Stimulated activated CD8-positive, alpha-beta memory T cell treated with anti-CD3 and anti-CD28 coated beads, Interleukin-15, amount 100 ng/mL, for 1 hour (primary cell): ENCODE measurements around the gene ADGRG1.

ENCODE experiments used
- DNase-seq: peaks from one replicate; pipeline ENCODE4 v3.0.0-alpha.2; 2020; ENCODE audit warnings: low read depth

The ADGRG1 gene

DNA sequence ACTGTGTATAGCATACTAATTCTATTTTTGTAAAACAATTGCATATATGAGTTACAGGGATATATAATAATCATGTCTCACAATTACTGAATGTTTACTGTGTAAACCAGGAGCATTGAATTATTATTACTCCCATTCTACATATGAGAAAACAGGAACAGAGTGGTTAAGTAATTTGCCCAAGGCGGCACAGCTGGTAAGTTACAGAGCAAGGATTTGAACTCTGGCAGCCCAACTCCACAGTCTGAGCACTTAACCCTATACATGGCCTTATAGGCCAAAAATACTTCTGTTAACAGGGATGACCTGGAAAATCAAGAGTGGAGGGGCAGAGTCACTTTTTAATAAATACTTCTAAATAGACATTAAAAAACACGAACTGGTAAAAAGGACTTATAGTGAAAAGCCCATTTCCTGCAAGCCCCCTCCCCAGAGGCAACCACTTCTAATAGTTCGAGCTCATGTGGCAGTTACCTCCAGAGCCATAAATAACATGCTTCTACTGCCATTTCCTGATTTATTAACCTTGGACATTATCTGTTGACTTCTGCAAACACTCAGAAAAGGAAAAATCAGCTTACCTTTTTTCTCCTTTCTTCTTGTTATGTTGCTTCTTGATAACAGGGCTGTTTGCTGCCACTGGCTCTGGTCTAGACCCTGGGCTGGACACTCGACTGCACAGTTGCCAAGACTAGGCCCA, 22.1 kb upstream of the ADGRG1 start:
- no peak for DNase-seq

DNA sequence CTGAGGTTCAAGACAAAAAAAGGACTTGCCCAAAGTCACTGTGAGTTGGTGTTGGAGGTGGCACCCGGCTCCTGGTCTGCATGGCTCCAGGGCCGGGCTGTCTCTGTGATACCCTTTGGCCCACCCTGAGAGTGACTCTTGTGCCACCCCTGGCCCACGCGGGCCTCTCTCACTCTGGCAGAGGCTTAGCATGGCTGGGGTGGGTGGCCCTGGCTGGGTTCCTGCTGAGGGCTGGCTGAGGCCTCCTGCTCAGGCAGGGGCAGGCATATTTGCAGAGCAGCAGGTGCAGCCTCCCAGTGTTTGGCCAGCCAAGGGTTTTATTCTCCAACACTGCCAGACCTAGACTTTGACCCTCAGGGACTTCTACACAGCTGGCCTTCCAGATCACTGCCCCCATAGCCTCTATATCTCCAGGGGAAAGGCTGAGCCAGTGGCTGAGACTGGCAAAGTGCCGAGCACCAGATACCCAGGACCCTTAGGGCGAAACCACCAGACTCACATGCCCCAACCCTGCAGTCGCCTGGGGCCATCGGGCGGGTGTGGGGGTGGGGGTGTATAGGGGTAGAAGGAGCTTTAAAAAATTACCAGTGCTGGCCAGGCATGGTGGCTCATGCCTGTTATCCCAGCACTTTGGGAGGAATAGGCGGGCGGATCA, 21.5 kb upstream of the ADGRG1 start:
- no peak for DNase-seq

DNA sequence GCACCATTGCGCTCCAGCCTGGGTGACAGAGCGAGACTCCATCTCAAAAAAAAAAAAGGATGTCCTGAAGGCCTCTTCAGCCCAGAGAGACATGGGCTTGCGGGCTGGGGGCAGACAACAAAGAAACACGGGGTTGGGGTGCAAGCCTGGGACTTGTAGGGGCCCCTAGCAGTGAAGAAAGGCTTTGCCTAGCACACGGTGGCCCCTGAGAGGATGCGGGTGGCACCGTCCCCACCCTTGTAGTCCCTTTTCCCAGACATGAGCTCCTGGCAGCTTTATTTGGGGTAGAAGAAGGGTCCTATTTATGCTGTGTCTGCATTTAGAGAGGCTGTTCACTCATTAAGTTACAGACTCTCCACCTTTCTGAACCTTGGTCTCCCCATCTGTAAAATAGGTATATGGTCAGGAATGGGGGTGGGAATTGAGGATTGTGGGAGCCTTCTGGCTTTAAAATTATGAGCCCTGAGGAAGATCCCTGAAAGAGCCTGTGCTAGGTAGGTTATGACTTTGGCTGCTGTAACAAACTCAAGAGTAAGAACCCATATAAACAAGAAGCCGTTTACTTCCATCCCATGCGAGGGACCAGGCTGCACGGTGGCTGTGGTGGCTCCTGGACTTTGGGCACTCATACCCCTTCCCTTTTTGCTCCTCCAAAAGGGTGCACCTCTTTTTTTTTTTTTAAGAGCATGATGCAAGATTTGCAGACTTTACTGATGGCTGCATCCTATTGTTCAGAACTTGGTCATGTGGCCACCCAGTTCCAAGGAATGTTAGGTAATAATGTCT, 20.6 kb upstream of the ADGRG1 start:
- no peak for DNase-seq

DNA sequence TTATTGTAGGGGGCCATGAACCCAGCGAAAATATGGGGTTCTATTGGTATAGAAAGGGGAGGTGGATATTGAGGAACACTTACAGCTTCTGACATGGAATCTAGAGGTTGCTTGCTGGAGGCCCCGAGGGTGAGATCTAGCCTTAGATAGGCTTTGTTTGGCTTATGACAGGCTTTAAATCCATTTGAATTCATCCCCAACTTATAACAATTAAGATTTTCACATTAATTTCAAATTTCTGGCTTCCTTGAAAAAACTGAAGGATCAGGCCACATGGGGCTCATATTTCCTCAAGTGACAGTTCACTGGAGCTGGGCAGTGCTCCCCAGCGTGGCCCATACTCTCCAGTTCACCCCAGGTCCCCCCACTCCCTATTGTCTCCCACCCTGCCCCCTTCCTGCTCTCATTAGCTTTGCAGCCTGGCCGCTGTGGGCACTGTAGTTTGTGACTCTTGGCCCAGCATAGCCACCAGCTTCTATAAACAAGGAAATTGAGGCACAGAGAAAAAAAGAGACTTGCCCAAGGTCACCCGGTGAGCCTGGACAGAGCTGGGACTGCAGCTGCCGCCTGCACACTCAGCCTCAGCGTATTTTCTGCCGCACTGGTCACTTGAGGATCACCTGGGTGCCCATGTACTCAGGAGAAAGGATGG, 19.8 kb upstream of the ADGRG1 start:
- no peak for DNase-seq

DNA sequence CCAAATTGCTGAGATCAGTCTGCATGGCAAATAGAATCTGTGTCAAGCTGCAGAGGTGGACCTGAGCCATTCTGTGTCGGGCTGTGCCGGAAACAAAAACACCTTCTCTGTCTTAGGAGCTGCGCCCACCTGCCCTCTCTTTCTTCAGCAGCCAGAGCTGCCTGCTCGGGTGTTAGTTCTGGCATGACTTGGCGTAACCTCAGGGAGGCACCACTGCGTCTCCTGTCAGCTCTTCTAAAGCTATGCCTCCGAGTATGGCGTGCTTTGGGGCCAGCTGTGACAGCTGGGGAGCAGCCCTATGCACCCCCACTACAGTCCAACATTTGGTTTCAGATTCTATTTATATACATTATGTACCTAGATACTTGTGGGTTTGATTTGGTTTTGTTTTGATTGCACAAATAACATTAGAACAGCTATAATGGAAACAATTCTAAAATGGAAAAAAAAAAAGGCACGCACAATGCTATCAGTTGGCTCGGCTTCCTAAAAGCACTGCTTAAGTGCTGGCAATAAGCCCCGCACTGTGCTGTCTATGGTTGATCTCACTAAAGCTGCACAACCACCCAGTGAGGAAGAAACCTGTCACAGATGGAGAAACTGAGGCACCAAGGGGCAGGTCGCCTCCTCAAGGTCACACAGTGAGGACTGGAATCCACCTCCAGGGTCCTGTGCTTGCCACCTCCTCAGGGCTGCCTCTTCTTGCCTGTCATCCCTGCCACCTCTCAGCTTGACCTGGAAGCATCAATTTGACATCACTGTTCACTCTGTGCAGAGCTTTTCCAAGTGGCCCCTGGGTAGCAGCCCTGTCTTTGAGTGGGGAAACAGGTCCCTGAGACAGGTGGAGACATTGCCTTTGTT, 18.7 kb upstream of the ADGRG1 start:
- no peak for DNase-seq

DNA sequence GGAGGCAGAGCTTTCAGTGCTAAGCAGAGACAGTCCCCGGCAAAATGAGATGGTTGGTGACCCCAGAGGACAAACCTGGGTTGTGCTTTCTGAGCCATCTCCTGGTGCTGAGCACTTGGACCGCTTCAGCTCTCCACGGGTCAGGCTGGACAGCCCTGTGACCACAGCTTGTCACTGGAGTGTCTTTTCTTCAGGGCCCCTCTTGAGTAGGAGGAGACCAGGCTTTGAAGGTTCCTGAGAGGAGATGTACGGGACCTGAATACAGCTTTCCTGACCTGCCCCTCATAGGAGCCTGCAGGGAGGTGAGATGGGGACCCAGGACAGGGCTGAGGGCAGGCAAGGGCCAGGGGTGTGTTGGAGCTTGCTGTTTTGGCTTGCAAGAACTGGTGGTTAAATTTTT, 17.8 kb upstream of the ADGRG1 start:
- no peak for DNase-seq

DNA sequence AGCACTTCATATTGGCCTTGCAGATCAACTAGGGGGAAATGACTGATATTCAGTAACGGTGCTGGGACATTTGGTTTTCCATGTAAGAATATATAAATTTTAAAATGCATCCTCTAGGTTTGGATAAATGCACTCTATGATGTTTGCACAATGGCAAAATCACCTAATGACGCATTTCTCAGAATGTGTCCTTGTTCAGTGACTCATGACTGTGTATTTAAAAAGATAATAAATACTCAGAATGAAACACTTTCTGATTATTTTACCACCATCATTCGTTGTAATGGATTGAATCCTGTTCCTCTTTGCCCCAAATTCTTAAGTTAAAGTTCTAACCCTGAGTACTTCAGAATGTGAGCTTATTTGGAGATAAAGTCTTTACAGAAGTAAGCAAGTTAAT, 17.2 kb upstream of the ADGRG1 start:
- DNase-seq = no peak

DNA sequence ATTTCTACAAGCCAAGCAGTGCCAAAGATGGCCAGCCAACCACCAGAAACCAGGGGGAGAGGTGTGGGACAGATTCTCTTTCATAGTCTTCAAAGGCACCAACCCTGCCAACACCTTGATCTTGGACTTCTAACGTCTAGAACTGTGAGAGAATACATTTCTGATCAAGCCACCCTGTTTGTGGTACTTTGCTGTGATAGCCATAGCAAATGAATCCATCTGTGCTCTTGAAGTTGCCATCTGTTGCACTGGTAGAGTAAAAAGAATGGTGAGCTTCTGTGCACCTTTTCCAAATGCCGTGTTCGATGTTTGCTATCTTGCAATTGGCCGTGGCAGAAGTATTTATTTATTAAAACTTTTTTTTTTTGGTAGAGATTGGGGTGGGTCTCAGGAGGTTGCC, 16.7 kb upstream of the ADGRG1 start:
- DNase-seq = no peak

DNA sequence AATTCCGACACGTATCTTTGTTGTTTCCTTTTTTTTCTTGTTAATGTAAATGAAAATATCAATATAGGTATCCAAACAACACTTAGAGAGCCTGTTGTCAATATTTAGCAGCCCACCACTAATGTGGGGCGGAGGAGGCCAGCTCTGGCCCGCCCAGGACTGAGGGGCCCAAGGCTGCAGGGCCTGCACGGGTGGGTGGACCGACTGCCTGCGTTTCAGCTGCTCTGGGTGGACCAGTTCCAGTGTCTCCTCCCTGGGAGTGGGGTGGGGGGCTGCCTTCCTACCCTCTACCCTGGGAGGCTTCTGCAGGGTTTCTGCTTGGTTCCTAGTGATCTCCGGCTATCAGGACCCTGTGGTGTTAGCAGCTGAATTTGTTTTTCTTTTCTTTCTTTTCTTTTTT, 15.9 kb upstream of the ADGRG1 start:
- DNase-seq = no peak

DNA sequence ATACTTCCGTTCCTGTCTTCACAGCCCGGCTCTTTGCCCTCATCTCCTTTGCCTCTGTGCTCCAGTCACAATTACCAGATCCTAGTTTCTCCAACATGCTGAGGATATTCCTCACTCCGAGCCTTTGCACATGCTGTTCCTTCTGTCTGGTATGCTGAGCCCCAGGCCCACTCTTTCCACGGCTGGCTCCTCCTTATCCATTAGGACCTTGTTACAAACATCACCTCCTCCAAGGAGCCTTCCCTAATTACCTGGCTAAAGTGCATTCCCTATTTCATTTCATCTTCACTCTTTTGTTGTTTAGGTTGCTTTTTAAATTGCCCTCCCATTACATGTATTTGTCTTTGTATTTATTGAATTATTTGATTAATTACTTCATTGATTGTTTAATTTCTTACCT, 14.9 kb upstream of the ADGRG1 start:
- no peak for DNase-seq

DNA sequence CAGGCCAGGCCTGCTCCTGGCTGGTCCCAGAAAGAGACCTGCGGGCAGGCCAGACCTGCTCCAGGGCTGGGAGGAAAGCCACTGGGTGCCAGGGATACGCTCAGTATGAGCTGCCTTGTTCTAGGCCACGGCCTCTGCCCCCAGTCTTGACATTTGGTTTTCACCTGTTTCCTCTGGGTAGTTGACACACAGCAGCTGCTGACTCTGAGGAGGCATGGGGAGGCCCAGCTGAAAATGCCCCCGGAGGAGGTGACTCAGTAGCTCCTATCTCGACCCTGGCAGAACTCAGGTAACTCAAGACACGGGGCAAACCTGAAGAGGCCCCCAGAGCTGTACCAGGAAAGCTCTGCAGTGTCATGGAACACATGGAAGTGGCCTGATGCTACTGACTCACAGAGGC, 13.9 kb upstream of the ADGRG1 start:
- DNase-seq = no peak

DNA sequence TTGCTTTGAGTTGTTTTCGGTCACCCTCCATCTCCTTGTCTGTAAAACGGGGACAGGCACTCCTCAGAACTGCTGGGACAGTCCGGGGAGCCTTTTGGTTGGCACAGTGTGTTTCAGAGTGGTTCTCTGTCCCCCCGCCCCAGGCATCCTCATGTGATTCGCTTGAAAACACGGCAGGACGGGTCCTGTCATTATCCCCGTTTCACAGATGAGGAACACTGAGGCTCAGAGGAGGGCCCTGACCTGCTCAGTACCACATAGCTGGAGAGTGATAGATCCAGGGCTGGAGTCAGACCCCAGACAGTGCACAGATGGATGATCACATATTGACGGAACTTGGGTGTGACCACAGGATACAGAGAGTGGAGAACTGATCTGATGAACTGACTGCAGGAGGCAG, 13.5 kb upstream of the ADGRG1 start:
- no peak for DNase-seq

DNA sequence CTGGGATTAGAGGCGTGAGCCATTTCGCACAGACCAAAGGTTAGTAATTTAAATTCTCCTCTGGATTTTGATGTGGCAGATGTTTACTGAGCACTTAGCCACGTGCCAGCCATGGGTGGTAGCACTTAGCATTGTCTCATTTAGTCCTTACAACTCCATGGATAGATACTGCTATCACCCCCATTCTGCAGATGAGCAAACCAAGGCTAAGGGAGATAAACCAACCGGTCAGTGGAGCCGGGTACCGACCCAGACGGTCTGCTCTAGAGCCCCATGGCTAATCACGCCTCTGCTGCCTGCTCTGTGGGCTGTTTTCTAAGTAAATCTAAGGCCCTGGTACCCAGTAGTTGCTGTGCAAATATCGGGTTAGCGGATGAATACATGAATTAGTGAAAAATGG, 12.6 kb upstream of the ADGRG1 start:
- DNase-seq = no peak

DNA sequence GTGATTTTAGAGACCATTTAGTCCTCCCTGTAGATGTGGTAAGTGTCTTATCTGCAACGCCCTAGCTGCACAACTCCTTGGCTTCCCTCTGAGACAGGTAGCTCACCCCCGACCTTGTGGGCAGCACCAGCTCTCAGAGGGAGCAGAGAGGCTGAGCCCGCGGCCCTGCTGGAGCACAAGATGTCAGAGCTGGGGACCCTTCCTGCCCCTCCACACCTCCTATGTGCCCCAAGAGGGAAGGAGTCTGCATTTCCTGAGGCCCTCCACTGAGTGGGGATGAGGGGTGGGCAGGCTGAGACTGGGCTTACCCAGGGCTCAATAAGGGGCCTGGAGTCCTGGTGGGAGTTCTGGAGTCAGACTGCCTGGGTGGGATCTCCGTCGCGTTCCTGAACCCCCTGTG, 12.2 kb upstream of the ADGRG1 start:
- DNase-seq = no peak

DNA sequence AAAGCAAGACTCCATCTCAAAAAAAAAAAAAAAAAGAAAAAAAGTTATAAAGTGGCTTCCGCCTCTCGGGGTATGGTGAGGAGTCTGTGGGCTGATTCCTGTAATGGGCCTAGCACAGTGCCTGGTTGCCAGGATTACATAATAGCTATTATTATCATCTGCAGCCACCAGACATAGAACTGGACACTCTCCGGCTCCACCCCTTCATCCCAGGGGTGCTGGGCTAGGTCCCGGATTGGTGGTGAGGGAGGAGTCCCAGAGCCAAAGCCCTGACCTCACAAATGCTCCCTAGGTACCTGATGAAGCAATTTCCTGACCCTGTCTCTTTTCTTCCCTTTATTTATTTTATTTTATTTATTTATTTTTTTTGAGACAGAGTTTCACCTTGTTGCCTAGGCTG, 11.6 kb upstream of the ADGRG1 start:
- DNase-seq = no peak

DNA sequence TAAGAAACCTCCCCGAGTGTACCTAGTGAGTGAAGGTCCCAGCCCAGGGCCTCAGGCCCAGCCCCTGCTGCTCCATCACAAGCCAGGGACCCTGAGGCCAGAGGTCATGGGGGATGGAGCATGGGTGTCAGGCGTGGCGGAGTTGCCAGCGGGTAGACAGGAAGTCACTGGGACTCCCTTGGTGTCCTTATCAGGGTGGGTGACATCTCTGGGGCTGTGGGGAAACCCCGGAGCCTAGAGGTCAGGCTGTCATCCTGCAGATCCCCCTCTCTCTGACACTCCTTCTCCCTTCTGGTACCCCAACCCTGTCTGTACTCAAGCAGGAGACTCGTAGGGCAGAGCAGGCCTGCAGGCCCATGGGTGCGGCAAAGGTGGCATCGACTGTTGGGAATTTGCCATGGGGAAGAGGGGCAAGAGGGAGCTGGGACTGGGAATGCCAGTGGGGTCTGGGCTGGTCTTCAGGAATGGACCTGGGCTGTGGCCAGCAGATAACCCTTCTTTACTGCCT, 10.8 kb upstream of the ADGRG1 start:
- no peak for DNase-seq

DNA sequence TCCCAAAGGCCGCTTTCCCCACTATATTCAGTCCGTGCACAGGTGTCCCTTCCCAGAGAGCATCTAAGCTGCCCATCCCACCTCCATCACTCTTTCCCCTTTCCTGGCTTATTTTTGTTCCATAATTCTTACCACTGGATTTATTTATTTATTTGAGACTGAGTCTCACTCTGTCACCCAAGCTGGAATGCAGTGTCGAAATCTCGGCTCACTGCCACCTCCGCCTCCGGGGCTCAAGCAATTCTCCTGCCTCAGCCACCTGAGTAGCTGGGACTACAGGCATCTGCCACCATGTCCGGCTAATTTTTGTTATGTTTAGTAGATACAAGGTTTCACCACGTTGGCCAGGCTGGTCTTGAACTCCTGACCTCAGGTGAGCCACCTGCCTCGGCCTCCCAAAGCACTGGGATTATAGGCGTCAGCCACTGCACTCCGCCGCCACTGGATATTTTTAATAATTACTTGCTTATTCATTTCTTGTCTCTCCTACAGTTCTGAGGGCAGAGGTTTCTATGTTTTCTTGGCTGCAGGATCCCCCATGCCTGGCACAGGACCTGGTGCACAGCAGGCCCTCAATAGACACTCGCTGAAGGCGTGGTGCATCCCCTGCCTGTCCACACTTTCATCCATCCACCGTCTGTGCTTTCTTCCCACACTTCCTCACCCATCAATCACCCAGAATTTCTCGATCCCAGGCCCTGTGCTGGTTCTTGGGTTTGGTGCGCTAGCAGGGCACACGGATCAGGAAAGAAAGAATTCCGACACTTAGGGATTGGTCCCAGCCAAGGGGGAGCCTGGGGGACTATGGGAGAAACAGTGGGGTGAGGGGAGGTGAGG, 9.9 kb upstream of the ADGRG1 start:
- DNase-seq = no peak

DNA sequence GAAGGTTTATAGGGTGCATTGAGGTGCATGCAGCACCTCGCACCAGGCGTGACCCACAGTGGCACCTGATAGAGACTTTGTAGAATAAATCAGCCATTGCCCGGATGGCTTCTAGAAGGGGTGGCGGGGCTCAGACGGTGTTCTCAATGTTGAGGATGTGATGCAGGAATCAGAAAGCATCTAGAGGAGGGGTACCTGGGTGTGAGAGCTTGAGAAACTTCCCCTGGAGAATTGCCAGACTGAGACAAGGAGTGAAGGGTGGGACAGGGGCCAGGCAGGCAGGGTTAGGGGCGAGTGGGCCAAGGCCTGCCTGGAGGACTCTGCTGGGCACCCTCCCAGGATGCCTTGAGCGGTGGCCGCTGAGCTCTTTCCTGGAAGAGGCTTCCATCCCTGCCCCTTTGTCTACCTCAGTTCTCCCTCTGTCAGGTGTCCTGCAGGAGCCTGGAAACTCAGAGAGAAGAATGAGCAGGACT, 9.3 kb upstream of the ADGRG1 start:
- no peak for DNase-seq

DNA sequence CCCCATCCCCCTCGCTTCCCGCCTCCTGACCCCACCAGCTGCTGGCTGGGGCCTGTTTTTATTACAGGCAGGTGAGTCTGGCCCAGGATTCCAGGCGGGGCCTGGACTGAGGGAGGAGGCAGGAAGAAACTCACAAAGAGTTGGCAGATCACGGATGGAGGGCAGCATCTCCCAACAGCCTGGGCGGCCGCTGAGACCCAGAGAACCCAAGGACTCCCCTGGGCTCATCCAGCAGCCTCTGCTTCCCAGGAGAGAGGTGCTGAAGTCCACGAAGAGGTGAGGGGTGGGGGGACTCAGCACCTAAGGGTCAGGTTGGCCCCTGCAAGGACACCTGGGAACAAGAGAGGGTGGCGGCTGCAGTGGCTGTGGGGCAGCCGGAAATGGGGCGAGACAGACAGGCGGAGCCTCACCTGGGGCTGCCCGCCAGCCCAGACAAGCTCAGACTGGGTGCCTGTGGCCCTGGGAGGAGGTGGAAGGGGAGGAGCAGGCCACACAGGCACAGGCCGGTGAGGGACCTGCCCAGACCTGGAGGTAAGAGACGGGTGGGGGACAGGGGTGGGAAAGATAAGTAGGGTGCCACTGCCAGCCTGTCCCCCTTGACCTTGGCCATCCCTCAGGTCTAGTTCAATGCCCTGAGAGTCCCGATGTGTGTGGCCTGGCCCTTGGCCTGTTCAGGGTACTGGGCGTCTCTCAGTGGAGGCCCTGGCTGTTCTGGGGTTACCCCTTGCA, 8.7 kb upstream of the ADGRG1 start:
- DNase-seq = no peak
